Mesodermal cell (in vitro differentiated cells): ENCODE data around the gene PDK2.

Source experiments
- H3K27ac ChIP-seq: 2 replicates; pipeline ENCODE4 v1.7.0; 2013; ENCODE audit warnings: mild to moderate bottlenecking, low read depth, low read length, moderate library complexity; ENCODE audit not compliant: severe bottlenecking
- H3K36me3 ChIP-seq: 2 replicates; pipeline ENCODE4 v1.7.1; 2013; ENCODE audit warnings: mild to moderate bottlenecking, low read length, moderate library complexity; ENCODE audit not compliant: control insufficient read depth, insufficient read depth
- H3K4me1 ChIP-seq: one replicate; pipeline ENCODE4 v1.7.1; 2013; ENCODE audit warnings: mild to moderate bottlenecking, low read length; ENCODE audit not compliant: insufficient read depth, control insufficient read depth, poor library complexity, severe bottlenecking
- H3K4me3 ChIP-seq: 2 replicates; pipeline ENCODE4 v1.7.0; 2013; ENCODE audit warnings: low read length, control low read depth, mild to moderate bottlenecking; ENCODE audit not compliant: insufficient read depth, poor library complexity, severe bottlenecking; ENCODE audit errors: extremely low read depth
- H3K9me3 ChIP-seq: 2 replicates; pipeline ENCODE4 v1.7.1; 2013; ENCODE audit warnings: mild to moderate bottlenecking, low read length, moderate library complexity; ENCODE audit not compliant: control insufficient read depth
- WGBS, 2 experiments: methylation state at CpG; one replicate each; pipeline ENCODE4 v1.1.5; 2013; ENCODE audit warnings: missing lambda C conversion rate in 2 of 2; ENCODE audit not compliant: insufficient coverage in 2 of 2; 5-methylcytosine and 5-hydroxymethylcytosine counted together

PDK2 gene

DNA sequence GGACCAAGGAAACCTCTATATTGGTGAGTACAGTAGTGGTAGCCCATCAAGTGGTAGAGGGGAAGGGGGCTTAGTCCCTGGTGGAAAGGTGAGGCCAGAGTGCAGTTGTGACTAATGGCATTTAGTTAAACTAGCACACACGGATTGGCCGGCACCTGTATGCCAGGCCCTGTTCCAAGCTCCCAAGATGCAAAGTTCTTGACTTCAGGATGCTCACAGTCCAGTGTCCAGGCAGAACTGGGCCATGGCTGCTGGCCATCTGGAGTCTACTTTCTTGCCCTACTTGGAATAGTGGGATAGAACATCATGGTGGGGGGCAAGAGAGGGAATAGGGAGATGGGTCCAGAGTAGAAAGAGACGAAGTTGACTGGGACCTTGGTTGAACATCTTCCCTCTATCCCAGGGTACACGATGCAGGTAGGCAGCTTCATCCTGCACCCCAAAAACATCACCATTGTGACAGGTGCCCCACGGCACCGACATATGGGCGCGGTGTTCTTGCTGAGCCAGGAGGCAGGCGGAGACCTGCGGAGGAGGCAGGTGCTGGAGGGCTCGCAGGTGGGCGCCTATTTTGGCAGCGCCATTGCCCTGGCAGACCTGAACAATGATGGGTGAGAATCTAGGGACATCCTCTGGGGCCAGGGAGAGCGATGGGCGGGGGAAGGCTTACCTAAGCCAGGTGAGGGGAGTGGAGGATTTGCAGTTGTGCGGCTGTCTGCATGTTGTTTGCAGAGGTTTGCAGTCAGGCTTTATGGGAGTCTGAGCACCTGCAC lies 24.1 kb upstream of the PDK2 start:
- H3K4me3 ChIP-seq: no peak overlapping the region
- WGBS, 2 experiments: 96 to 98% methylated on average over 15 to 16 of the region's 16 CpGs
- H3K36me3 ChIP-seq: peaks cover 80% of the 10 kb centered on the region
- H3K27ac ChIP-seq: no peak overlapping the region
- H3K9me3 ChIP-seq: no peaks in the 10 kb centered on the region
- peaks cover 8% of the 10 kb centered on the region for H3K4me1 ChIP-seq

DNA sequence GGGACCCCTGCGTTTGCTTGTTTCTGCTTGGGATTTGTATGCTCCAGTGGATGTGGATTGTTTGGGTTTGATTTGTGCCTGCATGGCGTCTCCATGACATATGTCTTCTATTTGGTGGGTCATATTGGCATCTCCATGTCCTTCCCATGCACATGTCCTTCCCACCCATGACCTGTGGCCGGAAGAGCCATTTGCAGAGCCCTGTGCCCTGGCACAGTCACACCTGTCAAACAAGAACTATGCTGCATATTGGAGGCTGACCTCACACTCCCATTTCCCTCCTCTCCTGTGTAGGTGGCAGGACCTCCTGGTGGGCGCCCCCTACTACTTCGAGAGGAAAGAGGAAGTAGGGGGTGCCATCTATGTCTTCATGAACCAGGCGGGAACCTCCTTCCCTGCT lies 23.5 kb upstream of the PDK2 start:
- Histone ChIP-seq H3K27ac (no peak overlapping the region), H3K4me1 (peaks cover 2% of the 10 kb centered on the region), H3K36me3 (peaks cover 80% of the 10 kb centered on the region), H3K4me3 (no peak overlapping the region), H3K9me3 (no peaks in the 10 kb centered on the region)
- 94 to 100% methylated on average over 2 of the region's 6 CpGs for WGBS, 2 experiments

DNA sequence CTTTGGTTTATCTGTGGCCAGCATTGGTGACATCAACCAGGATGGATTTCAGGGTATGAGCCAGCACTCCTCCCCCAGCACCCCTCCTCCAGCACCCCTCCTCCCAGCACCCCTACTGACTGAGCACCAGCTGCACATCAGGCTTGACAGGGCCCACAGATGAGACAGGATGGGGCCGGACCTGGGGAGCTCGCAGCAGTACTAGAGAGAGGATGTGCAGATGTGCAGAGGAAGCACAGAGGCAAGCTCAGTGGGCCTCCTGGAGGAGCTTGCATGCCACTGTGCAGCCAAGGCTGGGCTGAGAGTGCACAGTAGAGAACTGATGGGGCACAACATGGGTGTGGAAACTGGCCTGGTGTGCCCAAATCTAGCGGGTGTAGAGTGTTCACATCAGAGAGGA lies 23.0 kb upstream of the PDK2 start:
- H3K4me1 ChIP-seq: no peaks in the 10 kb centered on the region
- WGBS, 2 experiments: 96 to 100% methylated on average over 3 of the region's 3 CpGs
- H3K27ac ChIP-seq: no peak overlapping the region
- no peak overlapping the region for H3K4me3 ChIP-seq
- peaks cover 80% of the 10 kb centered on the region for H3K36me3 ChIP-seq
- no peaks in the 10 kb centered on the region for H3K9me3 ChIP-seq

DNA sequence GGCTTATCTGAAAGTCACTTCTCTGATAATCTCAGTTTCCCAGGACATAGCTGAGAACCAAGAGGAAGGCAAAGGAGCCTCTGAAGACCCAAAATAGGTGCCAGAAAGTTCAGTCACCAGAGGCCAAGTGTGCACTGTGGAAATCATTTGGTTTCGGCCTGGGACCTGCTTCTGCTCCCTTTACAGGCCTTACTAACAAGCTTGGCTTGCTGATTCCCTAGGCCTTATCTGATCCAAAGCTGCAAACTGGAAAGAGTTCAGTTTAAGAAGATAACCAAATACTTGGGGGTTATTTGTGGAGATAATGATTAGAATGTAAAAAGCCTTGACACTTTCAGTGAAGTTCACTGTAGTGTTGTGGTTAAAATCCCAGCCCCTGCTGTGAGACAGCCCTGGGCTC lies 22.2 kb upstream of the PDK2 start:
- Histone ChIP-seq H3K9me3 (no peaks in the 10 kb centered on the region), H3K4me3 (no peak overlapping the region), H3K4me1 (no peaks in the 10 kb centered on the region), H3K27ac (no peak overlapping the region), H3K36me3 (peaks cover 81% of the 10 kb centered on the region)
- 100% methylated on average over 1 of the region's 1 CpG; no CpG with 5 or more reads in 1 of the 2 experiments for WGBS, 2 experiments

DNA sequence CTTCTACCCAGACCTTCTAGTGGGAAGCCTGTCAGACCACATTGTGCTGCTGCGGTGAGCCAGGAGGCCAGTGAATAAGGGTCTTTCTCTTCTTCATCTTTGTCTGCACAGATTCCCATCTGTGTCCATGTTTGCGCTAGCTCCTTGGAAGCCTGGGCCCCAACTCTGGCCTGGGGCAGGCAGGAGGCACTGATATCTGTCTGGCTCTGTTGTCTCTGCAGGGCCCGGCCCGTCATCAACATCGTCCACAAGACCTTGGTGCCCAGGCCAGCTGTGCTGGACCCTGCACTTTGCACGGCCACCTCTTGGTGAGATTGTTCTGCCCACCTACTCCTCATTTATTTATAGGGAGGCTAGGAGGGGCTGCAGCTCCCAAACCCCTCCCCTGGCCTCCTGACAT lies 20.9 kb upstream of the PDK2 start:
- Histone ChIP-seq H3K4me3 (no peak overlapping the region), H3K4me1 (no peaks in the 10 kb centered on the region), H3K9me3 (no peaks in the 10 kb centered on the region), H3K36me3 (peaks cover 88% of the 10 kb centered on the region), H3K27ac (no peak overlapping the region)
- 85 to 97% methylated on average over 5 to 6 of the region's 6 CpGs for WGBS, 2 experiments

DNA sequence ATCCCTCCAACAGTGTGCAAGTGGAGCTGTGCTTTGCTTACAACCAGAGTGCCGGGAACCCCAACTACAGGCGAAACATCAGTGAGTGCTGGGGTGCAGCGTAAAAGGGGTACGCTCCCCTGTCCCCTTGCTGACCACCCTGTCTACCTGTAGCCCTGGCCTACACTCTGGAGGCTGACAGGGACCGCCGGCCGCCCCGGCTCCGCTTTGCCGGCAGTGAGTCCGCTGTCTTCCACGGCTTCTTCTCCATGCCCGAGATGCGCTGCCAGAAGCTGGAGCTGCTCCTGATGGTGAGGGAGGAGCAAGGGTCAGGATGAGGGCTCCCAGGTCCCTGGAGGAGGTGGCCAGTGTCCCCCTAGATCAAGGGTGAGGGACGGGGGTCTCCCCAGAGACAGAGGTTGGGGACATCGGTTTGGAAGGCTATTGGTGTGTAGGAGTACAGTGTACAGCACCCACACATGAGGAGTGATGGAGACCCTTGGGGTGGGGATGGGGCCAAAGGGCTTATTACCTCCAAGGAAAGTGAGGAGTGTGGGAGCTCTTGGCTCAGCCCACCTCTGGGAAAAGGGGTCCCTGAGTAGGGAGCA lies 19.6 kb upstream of the PDK2 start:
- WGBS, 2 experiments: 94 to 96% methylated on average over 14 to 16 of the region's 16 CpGs
- H3K36me3 ChIP-seq: peaks cover 94% of the 10 kb centered on the region
- H3K4me1 ChIP-seq: no peaks in the 10 kb centered on the region
- no peak overlapping the region for H3K27ac ChIP-seq
- no peaks in the 10 kb centered on the region for H3K9me3 ChIP-seq
- H3K4me3 ChIP-seq: no peak overlapping the region

DNA sequence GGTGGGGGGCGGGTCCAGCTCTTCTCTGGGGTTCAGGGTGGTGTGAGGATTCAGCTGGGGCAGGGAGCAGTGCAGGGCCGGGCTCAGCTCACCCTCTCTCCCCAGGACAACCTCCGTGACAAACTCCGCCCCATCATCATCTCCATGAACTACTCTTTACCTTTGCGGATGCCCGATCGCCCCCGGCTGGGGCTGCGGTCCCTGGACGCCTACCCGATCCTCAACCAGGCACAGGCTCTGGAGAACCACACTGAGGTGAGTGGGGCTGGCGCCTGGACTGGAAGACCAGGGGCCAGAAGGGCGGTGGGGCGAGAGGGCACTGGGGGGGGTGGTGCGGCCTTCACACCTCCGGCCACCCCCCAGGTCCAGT lies 18.9 kb upstream of the PDK2 start:
- 90 to 93% methylated on average over 15 of the region's 16 CpGs for WGBS, 2 experiments
- H3K4me3 ChIP-seq: no peak overlapping the region
- H3K36me3 ChIP-seq: peaks cover 94% of the 10 kb centered on the region
- no peaks in the 10 kb centered on the region for H3K9me3 ChIP-seq
- no peaks in the 10 kb centered on the region for H3K4me1 ChIP-seq
- no peak overlapping the region for H3K27ac ChIP-seq

DNA sequence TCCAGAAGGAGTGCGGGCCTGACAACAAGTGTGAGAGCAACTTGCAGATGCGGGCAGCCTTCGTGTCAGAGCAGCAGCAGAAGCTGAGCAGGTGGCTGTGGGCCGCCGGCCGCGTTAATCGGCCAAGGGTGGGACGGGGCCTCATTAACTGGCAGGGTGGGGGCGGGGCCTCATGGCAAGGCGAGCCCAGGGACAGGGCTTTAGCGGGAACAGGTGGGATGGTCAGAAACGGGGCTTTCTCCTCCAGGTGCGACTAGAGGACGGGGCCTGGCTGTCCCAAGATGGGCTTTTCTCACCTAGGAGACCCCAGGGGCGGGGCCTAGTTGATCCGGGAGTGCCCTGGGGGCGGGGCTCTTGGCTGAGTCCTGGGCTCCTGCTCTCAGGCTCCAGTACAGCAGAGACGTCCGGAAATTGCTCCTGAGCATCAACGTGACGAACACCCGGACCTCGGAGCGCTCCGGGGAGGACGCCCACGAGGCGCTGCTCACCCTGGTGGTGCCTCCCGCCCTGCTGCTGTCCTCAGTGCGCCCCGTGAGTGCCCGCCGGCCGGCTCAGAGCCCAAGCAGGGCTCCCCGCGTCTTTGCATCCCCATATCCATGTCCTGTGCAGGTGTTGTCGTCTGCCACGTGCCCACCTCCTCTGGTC lies 18.4 kb upstream of the PDK2 start:
- Histone ChIP-seq H3K36me3 (peaks cover 94% of the 10 kb centered on the region), H3K4me3 (no peak overlapping the region), H3K27ac (no peak overlapping the region), H3K4me1 (no peaks in the 10 kb centered on the region), H3K9me3 (no peaks in the 10 kb centered on the region)
- WGBS, 2 experiments: 72 to 82% methylated on average over 35 to 39 of the region's 39 CpGs

DNA sequence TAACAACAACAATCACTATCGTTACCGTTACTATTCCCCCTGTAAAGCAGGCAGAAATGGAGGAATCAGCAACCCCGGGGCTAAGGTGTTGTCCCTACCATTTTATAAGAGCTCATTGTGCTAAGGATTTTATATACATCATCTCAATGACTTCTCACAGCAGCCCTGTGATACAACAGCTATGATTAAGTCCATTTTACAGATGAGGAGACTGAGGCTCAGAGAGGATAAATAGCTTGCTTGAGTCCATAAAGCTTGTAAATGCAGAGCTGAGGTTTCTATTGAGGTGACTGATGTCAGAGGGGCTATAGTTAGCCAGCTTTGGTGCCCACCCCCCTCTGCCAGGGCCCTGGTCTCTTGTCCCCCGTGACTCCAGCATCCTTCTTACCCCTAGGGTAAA lies 16.7 kb upstream of the PDK2 start:
- no peak overlapping the region for H3K27ac ChIP-seq
- no peak overlapping the region for H3K4me3 ChIP-seq
- WGBS, 2 experiments: 83 to 100% methylated on average over 1 to 2 of the region's 4 CpGs
- H3K9me3 ChIP-seq: no peaks in the 10 kb centered on the region
- H3K36me3 ChIP-seq: peaks cover 93% of the 10 kb centered on the region
- H3K4me1 ChIP-seq: no peaks in the 10 kb centered on the region

DNA sequence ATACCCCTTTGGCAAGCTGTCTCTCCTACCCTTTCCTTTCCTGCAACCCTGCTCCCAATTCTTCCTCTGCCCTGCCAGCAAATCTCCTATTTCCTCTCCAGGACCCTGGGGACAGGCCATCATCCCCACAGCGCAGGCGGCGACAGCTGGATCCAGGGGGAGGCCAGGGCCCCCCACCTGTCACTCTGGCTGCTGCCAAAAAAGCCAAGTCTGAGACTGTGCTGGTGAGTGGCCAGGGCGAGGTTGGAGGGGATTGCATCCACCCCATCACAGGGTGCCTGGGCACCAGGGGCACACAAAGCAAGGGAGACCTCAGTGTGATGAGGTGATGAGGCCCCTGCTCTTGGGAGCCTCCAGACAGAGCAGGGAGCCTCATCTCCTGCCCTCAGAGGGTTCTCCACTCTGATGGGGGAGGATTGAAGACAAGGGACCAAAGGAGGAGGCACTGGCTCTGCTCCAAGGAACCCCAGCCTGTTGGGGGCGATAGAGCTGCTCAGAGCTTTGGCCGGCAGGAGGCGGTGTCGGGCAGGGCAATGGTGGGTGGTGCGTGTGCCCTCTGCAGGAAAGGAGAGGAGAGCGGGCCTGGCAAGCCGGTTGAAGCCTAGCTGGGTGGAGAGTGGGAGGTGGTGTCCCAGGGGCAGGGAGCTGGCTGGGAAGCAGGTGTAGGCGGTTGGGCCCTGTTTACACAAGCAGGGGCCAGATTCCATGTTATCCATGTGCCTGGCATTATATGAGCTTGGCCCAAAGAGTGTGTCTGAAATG lies 15.6 kb upstream of the PDK2 start:
- Histone ChIP-seq H3K9me3 (no peaks in the 10 kb centered on the region), H3K4me3 (no peak overlapping the region), H3K27ac (no peak overlapping the region), H3K36me3 (peaks cover 89% of the 10 kb centered on the region), H3K4me1 (no peaks in the 10 kb centered on the region)
- WGBS, 2 experiments: 83 to 85% methylated on average over 6 to 9 of the region's 12 CpGs
